H1 (cell line): ENCODE results near the gene KLHDC7A. TPM values are rescaled to one million over a fixed set of nuclear protein-coding genes. Genes with fewer than 3 reads are reported as not detected.

ENCODE experiments used
- CHD7 ChIP-seq: fragments of 300-600 bp; sonication (generic); IDR thresholded peaks from 2 replicates; pipeline ENCODE4 v1.7.1; 2012; ENCODE audit warnings: low read length, moderate library complexity, mild to moderate bottlenecking, inconsistent platforms; ENCODE audit not compliant: insufficient replicate concordance
- polyA plus RNA-seq, 7 experiments: library from polyadenylated mRNA; depleted of rRNA in 3 of 7; stranded (reverse) in 5 of 7; unstranded in 2 of 7; fragments of >200 nt in 5 of 7; fragments of 200-250 nt in 2 of 7; gene quantifications; 1 replicate in 5 of 7; 2 replicates in 1 of 7; 4 replicates in 1 of 7; pipeline versions ENCODE4 v1.2.1 to v1.2.3, GENCODE V29; 2011 to 2013; ENCODE audit warnings: missing spikeins in 2 of 7, mixed read lengths in 2 of 7
- total RNA-seq: library from RNA; stranded (reverse); fragmentation: NEBNext Ultra II Directional; extraction: Animal tissue kit (Norgen Biotek cat#: 25700); gene quantifications from 2 replicates; pipeline ENCODE4 v1.2.1, GENCODE V29; 2021

Gene KLHDC7A
- total and polyA plus RNA-seq, 2 of the 8 experiments (the other 6 are each of a cell fraction or from before 2014, with no cell fraction given) = 3.9 to 18.9 TPM

GRCh38 chr1:18463063-18463462 is 17.7 kb upstream of the KLHDC7A start (continued):
- no peak for TF ChIP-seq CHD7
